OCI-M2 (cell line): ENCODE results near the gene SLC5A10.

Experiments
- DNase-seq: peaks from one replicate; lab custom pipeline; 2025; ENCODE audit not compliant: unreplicated experiment; lab: John Stamatoyannopoulos, UW

The SLC5A10 gene

DNA sequence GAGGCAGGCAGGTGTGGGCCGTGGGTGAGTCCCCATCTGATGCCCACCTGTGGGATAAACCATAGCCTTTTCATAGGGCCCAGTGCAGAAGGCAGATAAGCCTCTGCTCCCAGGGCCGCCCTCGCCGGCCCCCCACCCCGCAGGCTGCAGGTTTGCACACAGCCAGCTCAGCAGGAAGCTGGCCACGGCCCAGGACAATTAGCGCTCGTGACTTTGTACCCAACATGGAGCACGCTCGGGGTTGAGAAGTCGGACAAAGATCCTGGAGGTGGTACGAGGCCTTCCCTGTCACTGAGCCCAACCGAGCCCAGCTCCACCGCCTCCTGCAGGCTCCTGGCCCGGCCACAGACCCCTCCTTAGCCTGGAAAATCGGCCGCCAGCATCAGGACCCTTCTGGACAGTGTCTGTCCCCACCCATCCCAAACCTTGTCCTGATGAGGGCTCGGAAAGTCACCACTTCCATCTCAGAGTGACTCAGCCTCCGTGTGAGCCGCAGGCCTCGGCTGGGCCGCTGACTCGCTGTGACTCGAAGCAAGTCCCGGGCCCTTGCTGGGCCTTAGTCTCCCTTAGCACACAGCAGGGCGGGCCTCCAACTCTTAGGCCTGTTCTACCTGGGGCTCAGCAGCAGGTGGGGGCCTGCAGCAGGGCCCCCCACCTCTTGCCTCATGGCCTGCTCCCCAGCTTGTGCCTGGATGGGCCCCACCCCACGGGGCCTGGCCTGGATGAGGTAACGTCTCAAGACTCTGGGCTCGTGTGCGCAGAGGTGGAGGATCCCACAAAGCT lies 29.9 kb downstream of the SLC5A10 start:
- DNase-seq = no peak

DNA sequence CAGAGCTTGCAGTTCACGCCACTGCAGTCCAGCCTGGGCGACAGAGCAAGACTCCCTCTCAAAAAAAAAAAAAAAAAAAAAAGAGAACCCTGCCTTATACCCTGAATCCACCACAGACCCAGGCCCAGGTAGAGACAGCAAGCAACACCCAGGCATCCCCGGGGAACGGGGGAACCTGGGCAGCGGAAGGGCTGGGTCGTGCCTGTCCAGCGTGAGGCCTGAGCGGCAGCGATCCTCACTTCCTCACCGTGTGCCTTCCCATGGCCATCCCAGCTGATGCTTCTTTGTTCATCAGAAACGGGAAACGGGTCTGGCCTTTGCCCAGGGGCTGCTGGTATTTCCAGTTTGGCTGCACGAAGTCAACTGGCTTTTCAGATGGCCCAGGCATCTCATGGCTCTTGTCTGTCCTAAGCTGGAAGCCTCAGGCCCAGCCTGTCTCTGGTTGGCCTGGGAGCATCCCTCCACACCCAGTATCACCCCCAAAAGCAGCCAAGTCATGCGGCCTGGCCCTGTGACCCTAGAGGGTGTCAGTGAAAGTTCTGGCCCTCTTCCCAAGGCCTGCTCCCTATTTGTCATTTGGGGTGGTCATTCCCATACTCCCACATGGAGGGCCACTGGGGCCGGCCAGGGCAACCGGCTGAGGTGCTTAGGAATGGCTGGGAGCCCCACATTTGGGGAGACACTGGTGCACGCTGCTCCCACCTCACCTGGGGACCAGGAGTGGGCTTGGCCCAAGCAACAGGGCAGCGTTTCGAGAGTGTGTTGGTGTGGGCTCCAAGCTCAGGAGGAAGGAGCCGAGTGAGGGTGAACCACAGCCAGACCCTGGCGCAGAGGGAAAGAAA lies 32.5 kb downstream of the SLC5A10 start:
- no peak for DNase-seq

- DNase-seq = no peak
These were observed 33.5 kb downstream of the SLC5A10 start for GRCh38 chr17:18985475-18985874.

- DNase-seq = no peak
These were observed 34.7 kb downstream of the SLC5A10 start for GRCh38 chr17:18986541-18987229.

GRCh38 chr17:18987230-18987610 lies 35.3 kb downstream of the SLC5A10 start:
- DNase-seq = no peak

DNA sequence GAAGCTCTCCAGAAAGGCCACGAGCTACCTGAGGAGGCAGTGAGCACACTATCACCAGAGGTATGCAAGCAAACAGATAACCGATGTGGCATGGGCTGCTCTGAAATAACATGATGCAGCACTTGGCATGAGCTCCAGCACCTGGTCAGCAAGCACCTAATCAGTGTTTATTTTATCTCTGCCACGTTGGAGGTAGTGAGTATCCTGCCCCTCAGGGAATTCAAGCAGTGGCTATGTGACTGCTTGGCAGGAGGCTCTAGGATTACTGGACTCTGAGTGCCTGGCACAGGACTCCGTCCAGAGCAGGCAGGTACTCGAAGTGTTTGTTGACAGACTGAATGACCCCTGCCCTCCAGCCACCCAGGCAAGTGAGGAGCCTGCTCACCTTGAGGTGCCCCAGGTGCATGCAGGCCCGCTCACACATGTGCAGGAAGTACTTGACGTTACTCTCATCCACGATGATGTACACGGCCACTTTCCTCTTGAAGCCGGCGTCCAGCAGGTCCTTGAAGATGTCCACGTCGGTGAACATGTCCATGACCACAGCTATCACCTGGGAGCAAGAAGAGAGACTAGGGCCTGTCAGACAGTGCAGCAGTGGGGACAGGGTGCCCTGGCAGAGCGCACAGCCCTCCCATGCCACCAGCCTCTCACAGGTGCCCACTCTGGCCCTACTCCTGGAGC lies 36.0 kb downstream of the SLC5A10 start:
- no peak for DNase-seq

DNA sequence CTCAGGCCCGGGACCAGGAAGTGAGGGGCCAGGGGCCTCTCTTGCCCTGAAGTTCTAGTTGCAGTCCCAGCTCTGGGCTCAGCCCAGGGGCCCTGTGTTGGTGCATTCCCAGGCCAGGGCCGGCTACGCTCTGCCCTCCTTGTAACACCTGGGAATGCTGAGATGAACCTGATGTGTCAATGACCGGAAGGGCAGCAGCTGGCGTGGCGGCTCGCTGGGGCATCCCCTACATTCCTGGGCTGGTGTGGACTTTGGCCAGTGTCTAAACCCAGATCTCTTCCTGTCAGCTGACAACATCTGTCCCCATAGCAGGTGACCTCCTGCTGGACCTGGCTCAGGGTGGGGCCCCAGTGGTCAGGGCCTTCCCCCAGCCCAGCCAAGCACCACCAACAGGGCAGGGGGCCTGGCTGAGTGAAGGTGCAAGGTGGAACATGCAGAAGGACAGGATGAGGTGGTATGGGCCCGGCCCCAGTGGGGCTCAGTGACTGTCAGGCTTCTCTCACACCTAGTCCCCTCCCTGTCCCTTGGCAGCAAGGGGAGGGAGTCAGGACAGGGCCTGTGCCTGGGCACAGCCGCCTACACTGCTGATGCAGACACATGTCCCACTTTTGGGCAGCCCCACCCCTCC lies 36.7 kb downstream of the SLC5A10 start:
- no peak for DNase-seq

- no peak for DNase-seq
These were observed 38.4 kb downstream of the SLC5A10 start for GRCh38 chr17:18990331-18990730.

- DNase-seq = no peak
These were observed 39.8 kb downstream of the SLC5A10 start for GRCh38 chr17:18991531-18992315.

- no peak for DNase-seq
These were observed 40.6 kb downstream of the SLC5A10 start for GRCh38 chr17:18992454-18993130.

DNA sequence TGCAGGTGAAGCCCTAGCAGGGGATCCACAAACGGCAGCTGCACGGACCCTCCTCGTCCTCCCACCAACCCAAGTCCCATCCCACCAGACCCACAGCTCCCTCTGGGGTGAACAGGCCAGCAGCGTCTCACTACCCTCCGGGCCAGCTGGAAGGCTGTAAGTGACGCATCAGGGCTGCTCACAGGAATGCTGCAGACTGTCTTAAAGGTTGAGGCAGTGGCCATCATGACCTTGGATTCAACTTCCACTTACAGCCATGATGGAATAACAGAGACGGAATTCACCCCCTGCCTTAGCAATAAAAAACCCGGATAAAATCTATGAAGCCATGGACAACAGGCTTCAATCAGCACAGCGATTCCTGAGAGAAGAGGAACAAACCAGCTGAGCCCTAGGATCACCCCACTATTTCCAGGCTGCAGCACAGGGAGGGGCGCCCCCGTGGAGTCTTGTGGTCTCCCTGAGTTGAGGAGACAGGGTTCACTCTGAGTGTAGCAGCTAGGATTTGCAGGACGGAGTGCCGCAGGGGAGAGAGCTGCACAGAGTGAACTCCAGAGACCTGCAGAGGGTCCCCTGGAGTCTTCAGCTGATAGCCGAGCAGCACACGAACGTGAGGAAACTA lies 42.1 kb downstream of the SLC5A10 start:
- no peak for DNase-seq

GRCh38 chr17:18994631-18995030 lies 42.7 kb downstream of the SLC5A10 start:
- DNase-seq = no peak

- DNase-seq = no peak
These were observed 43.3 kb downstream of the SLC5A10 start for GRCh38 chr17:18995220-18995619.

- no peak for DNase-seq
These were observed 44.5 kb downstream of the SLC5A10 start for GRCh38 chr17:18996458-18996857.

DNA sequence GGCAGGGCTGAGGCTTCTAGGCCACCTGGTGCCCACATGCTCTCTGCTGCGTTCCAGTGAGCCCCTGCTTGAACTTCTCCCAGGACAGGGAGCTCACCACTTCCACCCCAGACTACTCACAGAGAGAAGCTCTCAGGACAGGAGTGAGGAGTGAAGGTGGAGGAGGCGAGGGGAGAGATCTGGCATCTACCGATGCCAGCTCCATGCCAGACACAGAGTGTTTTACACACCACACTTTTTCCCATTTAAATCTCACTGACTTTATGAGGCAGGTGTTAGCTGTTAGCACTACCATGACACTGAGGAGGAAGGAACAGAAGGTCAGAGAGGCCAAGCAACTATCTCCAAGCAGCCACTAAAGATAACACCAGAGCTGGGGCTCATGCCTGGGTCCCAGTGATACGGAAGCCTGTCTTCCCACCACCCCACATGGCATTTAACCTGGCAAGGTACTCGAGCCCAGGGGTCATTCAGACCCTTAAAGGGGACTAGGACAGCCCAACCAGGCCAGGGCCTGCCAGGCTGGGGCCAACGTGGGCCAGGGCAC lies 45.8 kb downstream of the SLC5A10 start:
- DNase-seq = no peak

- DNase-seq = no peak
These were observed 47.4 kb downstream of the SLC5A10 start for GRCh38 chr17:18999394-18999793.

- DNase-seq = no peak
These were observed 47.9 kb downstream of the SLC5A10 start for GRCh38 chr17:18999911-19000310.

DNA sequence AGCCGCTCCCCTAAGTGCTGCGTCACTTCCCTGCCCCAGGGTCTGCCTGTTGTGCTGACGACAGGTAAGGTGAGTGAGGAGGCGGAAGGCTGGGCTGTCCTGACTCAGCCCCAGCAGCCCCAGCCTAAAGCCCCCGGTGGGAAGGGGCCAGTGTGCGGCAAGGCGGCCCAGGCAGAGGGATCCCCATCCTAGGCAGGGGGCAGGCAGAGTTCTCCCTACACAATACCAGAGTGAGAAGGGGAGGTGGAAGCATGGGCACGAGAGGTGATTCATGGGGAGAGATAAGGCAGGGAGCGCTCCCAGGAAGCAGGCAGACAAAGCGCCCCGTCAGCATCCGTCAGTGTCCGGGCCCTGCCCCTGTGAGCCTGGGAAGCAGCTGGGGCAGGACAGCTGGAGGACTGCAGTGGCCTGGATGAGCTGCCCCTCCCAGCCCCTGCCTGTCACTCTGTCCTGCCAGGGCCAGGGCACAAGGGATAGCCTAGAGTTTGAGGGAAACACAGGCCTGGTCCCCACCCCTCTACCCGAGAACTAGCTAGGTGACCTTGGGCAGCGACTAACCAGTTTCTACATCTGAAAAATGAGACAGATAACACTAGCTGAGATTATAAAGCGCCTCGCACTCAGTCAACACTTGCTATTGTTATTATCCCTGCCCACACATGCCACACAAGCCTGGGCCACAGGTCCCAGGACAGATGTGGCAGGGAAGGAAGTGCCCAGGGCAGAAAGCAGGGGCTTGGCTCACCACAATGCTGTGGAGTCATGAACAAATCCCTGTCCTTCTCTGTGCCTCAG lies 48.8 kb downstream of the SLC5A10 start:
- no peak for DNase-seq
